Fibroblast of villous mesenchyme (primary cell): Measurements from ENCODE around the gene CALCA. TPM values are rescaled to one million over a fixed set of nuclear protein-coding genes. Genes with fewer than 3 reads are reported as not detected.

ENCODE experiments used
- total RNA-seq: library from RNA; depleted of rRNA; stranded (reverse); fragments of >200 nt; gene quantifications from 2 replicates; pipeline ENCODE4 v1.2.3, GENCODE V29; 2012

CALCA gene
- total RNA-seq, 1 donor, result not detected

Other genes with a start within 250 kb of the CALCA start
- gene CYP2R1, start 80.1 kb downstream of the CALCA start, total RNA-seq, result 6.8 and 6.9 TPM in 2 replicates
- not detected in 2 replicates for gene CALCB, start 101.2 kb upstream of the CALCA start, total RNA-seq
- under 0.01 and 0.32 TPM in 2 replicates for gene INSC, start 142.6 kb upstream of the CALCA start, total RNA-seq